Coronary artery (tissue), 2 donors: ENCODE data around the gene FOCAD.

Experiments used
- DNase-seq: peaks from one replicate; pipeline ENCODE4 v3.0.0-alpha.2; 2017; ENCODE audit warnings: low spot score
- H3K27ac ChIP-seq, 2 donors: fragments of 200-600 bp; sonication (generic); one replicate each; pipeline ENCODE4 v1.5.1; 2016 to 2019
- H3K4me3 ChIP-seq: fragments of 200-600 bp; sonication (generic); 2 replicates; pipeline ENCODE4 v1.5.1; 2016; ENCODE audit warnings: mild to moderate bottlenecking, moderate library complexity
- TF ChIP-seq, protein P1 (sequence below): fragments of 200-600 bp; sonication (generic); IDR thresholded peaks from one replicate; pipeline ENCODE4 v1.5.1; 2019; ENCODE audit warnings: antibody characterized with exemption

FOCAD gene

DNA sequence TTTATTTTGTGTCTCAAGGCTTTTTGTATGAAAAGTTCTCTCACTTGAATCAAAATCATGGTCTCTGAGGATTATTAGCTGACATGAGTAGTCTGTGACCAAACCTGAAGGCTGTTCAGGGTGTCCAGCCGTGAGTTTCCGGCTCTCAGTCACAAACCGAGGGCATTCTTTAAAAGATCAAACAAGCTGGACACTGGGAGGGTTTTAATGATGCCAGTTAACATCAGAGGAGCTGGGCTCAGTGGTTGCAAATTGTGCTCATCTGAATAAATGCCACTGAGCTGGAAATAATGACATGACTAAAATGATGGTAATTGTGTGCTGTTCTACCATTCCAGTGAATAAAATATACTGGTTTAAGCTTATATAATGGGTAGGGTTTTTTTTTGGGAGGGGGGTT is 153.1 kb downstream of the FOCAD start:
- no peak for DNase-seq
- no peak overlapping the region for H3K27ac ChIP-seq
- no peak overlapping the region for H3K4me3 ChIP-seq
- TF ChIP-seq, protein P1, sequence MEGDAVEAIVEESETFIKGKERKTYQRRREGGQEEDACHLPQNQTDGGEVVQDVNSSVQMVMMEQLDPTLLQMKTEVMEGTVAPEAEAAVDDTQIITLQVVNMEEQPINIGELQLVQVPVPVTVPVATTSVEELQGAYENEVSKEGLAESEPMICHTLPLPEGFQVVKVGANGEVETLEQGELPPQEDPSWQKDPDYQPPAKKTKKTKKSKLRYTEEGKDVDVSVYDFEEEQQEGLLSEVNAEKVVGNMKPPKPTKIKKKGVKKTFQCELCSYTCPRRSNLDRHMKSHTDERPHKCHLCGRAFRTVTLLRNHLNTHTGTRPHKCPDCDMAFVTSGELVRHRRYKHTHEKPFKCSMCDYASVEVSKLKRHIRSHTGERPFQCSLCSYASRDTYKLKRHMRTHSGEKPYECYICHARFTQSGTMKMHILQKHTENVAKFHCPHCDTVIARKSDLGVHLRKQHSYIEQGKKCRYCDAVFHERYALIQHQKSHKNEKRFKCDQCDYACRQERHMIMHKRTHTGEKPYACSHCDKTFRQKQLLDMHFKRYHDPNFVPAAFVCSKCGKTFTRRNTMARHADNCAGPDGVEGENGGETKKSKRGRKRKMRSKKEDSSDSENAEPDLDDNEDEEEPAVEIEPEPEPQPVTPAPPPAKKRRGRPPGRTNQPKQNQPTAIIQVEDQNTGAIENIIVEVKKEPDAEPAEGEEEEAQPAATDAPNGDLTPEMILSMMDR = no peak

DNA sequence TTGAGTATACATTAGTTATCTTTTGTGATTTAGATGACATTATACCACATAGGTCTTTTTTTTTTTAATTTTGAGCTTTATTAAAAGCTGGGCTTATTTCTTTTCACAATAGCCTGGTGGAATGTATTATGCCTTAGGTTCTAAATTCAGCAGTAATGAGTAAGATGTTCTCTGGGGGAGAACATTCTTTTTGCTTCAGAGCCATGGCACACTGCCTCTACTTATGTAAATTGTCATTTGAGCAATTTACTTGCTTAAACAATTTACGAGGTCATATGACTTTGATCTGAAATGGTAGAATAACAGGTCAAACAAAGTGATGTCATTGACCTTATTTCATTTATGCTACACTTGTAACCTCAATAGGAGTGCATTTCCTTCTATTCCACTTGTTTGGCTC is 154.2 kb downstream of the FOCAD start:
- Histone ChIP-seq H3K4me3 (no peak overlapping the region), H3K27ac (no peak overlapping the region)
- DNase-seq = no peak
- TF ChIP-seq, protein P1 = no peak

DNA sequence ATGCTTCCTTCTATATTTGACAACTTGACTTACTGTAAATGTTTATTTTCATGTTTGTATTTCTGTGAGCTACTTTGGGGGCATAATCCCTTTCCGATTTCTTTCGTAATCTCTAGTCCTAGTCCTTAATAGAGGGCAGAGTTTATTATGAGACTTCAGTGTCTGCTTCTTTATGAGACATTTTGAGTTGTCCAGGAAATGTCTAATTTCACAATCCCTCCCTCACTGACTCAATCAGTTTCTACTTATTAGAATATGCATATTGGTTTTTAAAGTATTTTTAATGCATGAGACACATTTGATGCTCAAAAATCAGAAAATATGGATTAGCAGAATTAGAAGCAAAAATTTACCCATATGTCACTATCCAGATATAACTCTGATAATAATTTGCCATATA is 160.9 kb downstream of the FOCAD start:
- Histone ChIP-seq H3K27ac (no peak overlapping the region), H3K4me3 (no peak overlapping the region)
- no peak for DNase-seq
- TF ChIP-seq, protein P1 = no peak

DNA sequence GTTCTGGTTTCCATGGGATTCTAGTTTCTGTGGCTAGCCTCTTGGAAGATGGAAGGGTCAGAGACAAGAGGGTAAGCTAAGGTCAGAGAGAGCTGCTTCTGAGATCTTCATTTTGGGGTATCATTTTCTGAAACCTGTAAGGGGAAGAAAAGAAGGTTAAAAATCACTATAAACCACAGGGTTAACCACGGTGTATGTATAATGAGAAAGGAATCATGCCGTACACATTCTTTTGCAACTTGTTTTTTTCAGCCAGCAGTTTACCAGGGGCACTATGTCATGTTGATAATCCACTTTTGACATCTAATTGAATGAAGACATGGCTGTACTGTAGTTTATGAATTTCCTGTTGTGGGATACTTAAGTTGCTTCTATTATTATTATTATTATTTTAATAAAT is 164.4 kb downstream of the FOCAD start:
- no peak for DNase-seq
- TF ChIP-seq, protein P1 = no peak
- no peak overlapping the region for H3K4me3 ChIP-seq
- H3K27ac ChIP-seq = no peak overlapping the region

DNA sequence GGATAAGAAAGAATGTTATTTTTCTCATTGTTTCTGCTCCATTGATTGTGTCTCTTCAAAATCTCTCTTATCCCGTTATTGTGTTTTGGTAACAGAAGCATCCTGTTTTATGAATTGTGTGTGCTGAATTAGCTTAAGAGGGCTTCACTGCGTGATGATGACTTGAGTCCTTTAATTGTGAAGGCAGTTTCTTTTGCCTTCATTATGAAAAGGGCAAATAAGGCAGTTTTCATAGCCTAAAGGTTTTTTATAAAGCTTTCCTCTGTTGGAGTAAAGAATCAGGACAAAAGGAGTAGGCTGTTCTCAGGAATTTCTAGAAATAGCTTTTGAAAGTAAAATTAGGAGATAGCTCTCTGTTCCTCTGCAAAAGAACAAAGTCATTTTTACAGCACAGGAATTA is 169.8 kb downstream of the FOCAD start:
- H3K4me3 ChIP-seq = no peak overlapping the region
- H3K27ac ChIP-seq = no peak overlapping the region
- no peak for DNase-seq
- TF ChIP-seq, protein P1 = no peak

DNA sequence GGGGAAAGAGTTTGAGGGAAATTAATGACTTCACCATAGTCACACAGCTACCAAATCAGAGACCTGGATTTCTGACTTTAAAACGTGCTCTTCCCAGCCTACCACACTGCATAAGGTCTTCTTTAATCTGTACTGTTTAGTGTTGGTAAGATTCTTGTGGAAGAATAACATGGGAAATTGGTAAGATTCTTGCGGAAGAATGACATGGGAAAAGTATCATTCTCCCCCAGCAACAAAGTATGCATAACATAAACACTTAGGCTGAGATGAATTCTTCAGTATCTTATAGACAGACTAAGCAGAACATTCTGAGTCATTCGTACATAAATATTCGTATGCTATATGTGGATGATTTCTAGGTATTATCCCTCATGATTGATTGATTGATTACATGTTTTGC is 170.4 kb downstream of the FOCAD start:
- no peak overlapping the region for H3K4me3 ChIP-seq
- TF ChIP-seq, protein P1 = no peak
- no peak for DNase-seq
- H3K27ac ChIP-seq = no peak overlapping the region

DNA sequence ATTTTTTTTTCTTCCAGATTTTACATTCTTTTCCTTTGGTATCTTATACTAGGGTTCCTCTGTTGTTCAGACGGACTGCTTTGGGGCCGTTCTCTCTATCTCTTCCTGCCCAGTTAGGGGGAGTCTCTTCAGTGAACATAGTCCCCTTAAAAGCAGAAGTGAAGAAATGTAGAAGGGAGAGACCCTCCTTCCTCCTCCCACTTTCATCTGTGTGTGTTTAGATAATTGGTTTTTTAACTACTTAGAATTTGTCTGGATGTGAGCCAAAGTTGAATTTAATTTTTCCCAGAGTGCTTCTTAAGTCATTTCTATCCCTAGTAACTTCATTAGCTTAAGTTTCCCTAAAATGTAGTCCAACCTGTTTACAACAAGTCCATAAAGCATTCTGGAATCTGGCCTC is 179.9 kb downstream of the FOCAD start:
- no peak overlapping the region for H3K4me3 ChIP-seq
- TF ChIP-seq, protein P1 = no peak
- no peak overlapping the region for H3K27ac ChIP-seq
- DNase-seq = no peak
